ENCODE results near the gene CCDC142. TPM values are rescaled to one million over a fixed set of nuclear protein-coding genes. Genes with fewer than 3 reads are reported as not detected.

The CCDC142 gene
- total RNA-seq, 4 donors from 2014 or later = 9.6 to 27.8 (median 19.2) TPM

DNA sequence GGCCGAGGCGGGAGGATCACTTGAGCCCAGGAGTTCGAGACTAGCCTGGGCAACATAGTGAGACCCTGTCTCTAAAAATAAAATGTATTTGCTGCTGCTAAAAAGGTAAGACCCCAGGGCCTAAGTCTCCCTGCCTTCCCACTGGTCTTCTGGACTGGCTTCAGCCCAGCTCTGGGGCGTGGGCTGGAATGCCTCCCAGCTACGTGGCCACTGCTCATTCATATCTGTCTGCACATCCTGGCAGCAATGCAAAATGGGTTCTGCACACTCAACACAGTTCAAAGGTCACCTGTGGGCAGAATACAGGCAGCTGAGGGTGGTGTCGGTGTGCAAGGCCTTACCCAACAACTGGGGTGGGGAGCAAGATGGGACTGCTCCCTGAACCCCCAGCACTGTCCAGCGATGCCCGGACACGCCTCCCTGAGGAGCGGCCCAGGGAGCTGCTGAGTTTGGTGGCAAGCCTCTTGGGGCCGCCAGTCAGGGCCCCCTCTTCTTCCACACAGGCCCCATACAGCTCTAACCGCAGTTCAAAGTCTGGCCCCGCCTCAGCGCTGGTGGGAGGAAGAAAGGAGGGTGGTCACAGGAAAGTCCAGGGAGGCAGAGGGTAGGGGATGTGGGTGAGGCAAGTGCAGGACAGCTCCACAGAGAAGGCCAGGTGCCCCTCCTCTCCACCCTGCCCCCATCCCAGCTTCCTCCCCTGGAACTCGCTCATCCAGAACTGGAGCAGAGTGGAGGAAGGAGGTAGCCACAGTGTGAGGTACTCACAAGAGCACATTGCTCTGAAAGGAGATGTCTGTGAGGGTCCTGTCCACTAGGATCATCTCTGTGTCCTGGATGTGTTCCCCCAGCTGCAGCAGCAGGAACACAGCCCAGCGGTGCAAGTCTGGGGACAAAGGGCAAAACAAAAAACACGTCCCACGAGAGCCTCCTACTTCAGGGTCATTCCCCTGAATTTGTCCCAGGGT lies 53.0 kb downstream of the CCDC142 start:
- no peak for TF ChIP-seq POLR2AphosphoS5 (IDR thresholded peaks at IDR 0.05)
- no peak for TF ChIP-seq EP300 (IDR thresholded peaks at IDR 0.05)
- TF ChIP-seq, protein P1, sequence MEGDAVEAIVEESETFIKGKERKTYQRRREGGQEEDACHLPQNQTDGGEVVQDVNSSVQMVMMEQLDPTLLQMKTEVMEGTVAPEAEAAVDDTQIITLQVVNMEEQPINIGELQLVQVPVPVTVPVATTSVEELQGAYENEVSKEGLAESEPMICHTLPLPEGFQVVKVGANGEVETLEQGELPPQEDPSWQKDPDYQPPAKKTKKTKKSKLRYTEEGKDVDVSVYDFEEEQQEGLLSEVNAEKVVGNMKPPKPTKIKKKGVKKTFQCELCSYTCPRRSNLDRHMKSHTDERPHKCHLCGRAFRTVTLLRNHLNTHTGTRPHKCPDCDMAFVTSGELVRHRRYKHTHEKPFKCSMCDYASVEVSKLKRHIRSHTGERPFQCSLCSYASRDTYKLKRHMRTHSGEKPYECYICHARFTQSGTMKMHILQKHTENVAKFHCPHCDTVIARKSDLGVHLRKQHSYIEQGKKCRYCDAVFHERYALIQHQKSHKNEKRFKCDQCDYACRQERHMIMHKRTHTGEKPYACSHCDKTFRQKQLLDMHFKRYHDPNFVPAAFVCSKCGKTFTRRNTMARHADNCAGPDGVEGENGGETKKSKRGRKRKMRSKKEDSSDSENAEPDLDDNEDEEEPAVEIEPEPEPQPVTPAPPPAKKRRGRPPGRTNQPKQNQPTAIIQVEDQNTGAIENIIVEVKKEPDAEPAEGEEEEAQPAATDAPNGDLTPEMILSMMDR (IDR thresholded peaks at IDR 0.05) = no peak
- no peak for TF ChIP-seq POLR2A (IDR thresholded peaks at IDR 0.05; ENCODE audit: low read depth)
- Histone ChIP-seq H3K36me3 (peaks cover 27 to 79% (median 75%) of the 10 kb centered on the region in 4 donors), H3K27ac (replicated peaks in 1 of 4) (no peak overlapping the region), H3K27me3 (no peaks in the 10 kb centered on the region), H3K9me3 (no peaks in the 10 kb centered on the region), H3K4me1 (no peaks in the 10 kb centered on the region), H3K4me3 (no peak overlapping the region)
- DNase-seq (ENCODE audit: extremely low spot score) = no peak
- 87% methylated on average over 16 of the region's 18 CpGs for WGBS
- intact Hi-C loops (cut with DNase I) = no loop called here

GRCh38 chr2:74428675-74429074 lies 54.1 kb downstream of the CCDC142 start:
- Histone ChIP-seq H3K4me3 (no peak overlapping the region), H3K36me3 (peaks cover 27 to 79% (median 75%) of the 10 kb centered on the region in 4 donors), H3K27ac (replicated peaks in 1 of 4) (no peak overlapping the region), H3K9me3 (no peaks in the 10 kb centered on the region), H3K27me3 (no peaks in the 10 kb centered on the region), H3K4me1 (no peaks in the 10 kb centered on the region)
- TF ChIP-seq, protein P1 (IDR thresholded peaks at IDR 0.05) = no peak
- TF ChIP-seq POLR2AphosphoS5 (IDR thresholded peaks at IDR 0.05) = no peak
- no peak for DNase-seq (ENCODE audit: extremely low spot score)
- intact Hi-C loops (cut with DNase I) = no loop called here
- 79% methylated on average over 5 of the region's 5 CpGs for WGBS

DNA sequence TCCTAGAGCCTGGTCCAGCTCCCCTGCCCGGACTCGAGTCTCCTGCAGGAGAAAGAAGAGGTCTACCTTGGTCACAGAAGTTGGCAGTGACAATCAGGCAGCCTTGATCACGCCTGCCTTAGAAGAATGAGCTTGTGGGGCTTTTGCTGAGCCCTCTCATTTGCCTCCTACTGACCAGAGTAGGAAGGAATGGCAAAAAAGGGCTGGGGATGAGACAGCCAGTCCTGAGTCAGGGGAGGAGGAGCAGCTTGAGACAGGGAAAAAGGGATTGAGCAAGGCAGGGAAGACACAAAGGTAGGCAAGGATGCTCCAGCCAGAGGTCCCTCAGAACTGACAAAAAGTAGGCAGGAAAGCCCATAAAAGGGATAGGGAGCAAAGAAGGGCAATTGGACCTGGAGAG lies 55.2 kb downstream of the CCDC142 start:
- intact Hi-C loops (cut with DNase I) = no loop called here
- Histone ChIP-seq H3K4me1 (peaks cover 0 to under 1% (median 0%) of the 10 kb centered on the region in 4 donors), H3K27me3 (no peaks in the 10 kb centered on the region), H3K4me3 (no peak overlapping the region), H3K36me3 (peaks cover 27 to 77% (median 74%) of the 10 kb centered on the region in 4 donors), H3K9me3 (no peaks in the 10 kb centered on the region), H3K27ac (replicated peaks in 1 of 4) (no peak overlapping the region)
- WGBS = 93% methylated on average over 3 of the region's 3 CpGs
- TF ChIP-seq POLR2AphosphoS5 (IDR thresholded peaks at IDR 0.05) (no peak), EP300 (IDR thresholded peaks at IDR 0.05) (no peak), POLR2A (IDR thresholded peaks at IDR 0.05; ENCODE audit: low read depth) (no peak)
- TF ChIP-seq, protein P1 (IDR thresholded peaks at IDR 0.05) = no peak
- DNase-seq (ENCODE audit: extremely low spot score) = no peak

DNA sequence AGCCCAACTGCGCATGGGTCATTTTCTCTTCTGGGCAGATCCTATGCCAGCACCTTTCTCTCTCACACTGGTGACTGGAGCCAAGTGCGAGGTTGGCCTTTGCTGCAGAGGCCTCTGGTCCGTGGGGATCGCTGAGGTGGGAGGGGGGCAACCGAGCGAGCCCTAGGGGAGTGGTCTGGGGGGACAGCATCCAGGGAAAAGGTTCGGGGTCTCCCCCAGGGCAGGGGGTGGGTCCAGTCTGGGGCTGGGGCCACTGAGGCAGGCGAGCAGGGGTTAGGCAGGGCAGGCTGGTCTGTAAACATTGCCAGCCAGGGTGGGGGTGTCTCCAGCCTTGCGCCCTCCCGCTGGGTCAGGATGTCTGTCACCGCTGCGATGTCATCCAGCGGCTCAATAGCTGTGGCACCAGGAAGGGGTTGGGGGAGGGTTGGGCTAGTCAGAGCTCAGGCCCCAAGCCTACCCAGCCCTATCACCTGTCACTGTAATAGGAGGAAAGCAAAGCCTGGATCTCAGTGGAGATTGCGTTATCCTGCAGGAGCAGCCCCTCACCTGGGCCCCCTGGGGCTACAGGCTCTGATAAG lies 56.5 kb downstream of the CCDC142 start:
- Histone ChIP-seq H3K4me3 (no peak overlapping the region), H3K36me3 (peaks cover 18 to 64% (median 61%) of the 10 kb centered on the region in 4 donors), H3K27me3 (no peaks in the 10 kb centered on the region), H3K27ac (replicated peaks in 1 of 4) (no peak overlapping the region), H3K4me1 (peaks cover 7 to 10% (median 9%) of the 10 kb centered on the region in 4 donors), H3K9me3 (no peaks in the 10 kb centered on the region)
- DNase-seq (ENCODE audit: extremely low spot score) = no peak
- intact Hi-C loops (cut with DNase I) = no loop called here
- TF ChIP-seq POLR2A (IDR thresholded peaks at IDR 0.05; ENCODE audit: low read depth) = no peak
- TF ChIP-seq POLR2AphosphoS5 (IDR thresholded peaks at IDR 0.05) = no peak
- no peak for TF ChIP-seq EP300 (IDR thresholded peaks at IDR 0.05)
- TF ChIP-seq, protein P1 (IDR thresholded peaks at IDR 0.05) = no peak
- 82% methylated on average over 14 of the region's 14 CpGs for WGBS
